GM10266 (cell line): ENCODE results near the gene PRXL2C.
"Not testable (repeated sequence)": the region's sequence is repeated elsewhere in the genome, so short reads cannot be mapped to it uniquely, and the experiment has no call there.

Experiments
- DNase-seq: peaks from one replicate; pipeline ENCODE4 v3.0.0; 2012; ENCODE audit errors: extremely low spot score
- CTCF ChIP-seq: IDR thresholded peaks from 2 replicates; pipeline ENCODE4 v1.5.1; 2012; ENCODE audit warnings: mild to moderate bottlenecking, low read depth; ENCODE audit not compliant: control insufficient read depth, insufficient read depth; ENCODE audit errors: missing control alignments

The PRXL2C gene

GRCh38 chr9:96674906-96675538 lies 19.9 kb upstream of the PRXL2C start:
- DNase-seq = no peak
- no peak for TF ChIP-seq CTCF

DNA sequence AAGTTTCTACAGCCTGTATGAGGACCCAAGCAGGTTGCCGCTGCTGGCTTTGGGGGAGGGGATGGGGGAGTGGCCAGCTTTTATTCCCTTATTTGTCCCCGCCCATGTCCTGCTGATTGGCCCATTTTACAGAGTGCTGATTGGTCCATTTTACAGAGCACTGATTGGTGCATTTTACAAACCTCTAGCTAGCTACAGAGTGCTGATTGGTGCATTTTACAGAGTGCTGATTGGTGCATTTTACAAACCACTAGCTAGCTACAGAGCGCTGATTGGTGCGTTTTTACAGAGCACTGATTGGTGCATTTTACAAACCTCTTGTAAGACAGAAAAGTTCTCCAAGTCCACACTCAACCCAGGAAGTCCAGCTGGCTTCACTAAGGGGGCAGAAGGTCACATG lies 18.7 kb upstream of the PRXL2C start:
- not testable (repeated sequence) for DNase-seq

DNA sequence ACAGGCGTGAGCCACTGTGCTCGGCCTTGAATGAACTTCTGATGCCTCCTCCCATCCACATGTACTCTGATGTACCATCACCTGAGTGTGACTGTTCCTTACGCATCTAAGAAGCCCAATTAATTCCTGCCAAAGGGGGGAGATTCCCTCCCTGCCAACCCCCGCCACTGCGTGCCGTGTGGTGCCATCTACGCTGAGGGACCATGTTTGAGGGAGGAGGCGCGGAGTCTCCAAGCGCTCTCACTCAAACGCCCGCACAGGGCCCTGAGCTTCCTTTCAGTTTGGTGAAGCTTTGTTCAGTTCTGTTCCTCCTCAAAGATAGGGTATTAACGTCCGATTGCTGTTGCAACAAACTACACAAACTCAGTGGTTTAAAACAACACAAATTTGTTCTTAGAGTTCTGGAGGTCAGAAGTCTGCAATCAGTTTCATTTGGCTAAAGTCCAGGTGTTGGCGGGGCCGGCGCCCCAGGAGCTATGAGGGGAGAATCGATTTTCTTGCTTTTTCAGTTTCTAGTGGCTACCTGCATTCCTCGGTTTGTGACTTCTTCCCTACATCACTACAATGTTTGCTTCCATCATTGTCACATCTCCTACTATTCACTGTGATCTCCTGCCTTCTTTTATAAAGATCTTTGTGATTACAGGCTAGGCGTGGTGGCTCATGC lies 13.9 kb upstream of the PRXL2C start:
- DNase-seq = no peak
- TF ChIP-seq CTCF = no peak

DNA sequence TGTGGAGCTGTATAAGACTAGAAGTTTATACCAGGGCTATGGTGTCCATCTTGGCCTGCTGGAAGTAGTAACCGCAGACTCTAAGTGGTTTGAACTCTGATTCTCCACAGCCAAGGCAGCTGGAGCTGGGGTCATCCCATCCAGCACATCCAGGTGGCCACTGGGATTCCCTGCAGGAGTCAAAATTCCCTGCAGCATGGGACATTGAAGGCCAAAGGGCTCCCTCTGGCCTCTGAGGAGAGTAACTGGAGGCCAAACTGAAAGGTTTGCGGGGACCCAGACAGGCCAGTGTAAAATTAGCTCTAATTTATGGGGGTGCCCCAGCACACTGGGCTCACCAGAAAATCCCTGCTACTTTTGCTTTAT lies 12.2 kb upstream of the PRXL2C start:
- no peak for DNase-seq

DNA sequence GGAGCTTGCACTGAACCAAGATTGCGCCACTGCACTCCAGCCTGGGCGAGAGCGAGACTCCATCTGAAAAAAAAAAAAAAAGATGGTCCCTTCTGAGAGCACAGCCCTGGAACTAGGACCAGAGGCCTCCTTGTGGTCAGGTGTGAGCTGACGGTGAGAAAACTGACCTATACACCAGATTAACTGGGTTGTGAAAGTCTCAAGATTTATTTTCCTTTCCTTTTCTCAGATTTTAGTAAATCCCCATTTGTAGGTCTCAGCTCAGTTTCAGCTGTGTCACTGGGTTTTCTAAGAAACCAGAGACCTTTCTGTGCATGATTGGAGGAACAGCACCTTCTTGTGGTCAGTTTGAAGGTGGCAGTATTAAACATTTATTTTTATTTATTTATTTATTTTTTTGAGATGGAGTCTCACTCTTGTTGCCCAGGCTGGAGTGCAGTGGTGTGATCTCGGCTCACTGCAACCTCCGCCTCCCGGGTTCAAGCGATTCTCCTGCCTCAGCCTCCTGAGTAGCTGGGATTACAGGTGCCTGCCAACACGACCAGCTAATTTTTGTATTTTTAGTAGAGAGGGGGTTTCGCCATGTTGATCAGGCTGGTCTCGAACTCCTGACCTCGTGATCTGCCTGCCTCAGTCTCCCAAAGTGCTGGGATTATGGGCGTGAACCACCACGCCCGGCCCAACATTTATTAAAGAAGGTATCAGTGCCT lies 11.7 kb upstream of the PRXL2C start:
- TF ChIP-seq CTCF = peak; percentile 47
- DNase-seq = peak; percentile 69

More for the DNA sequence above, 12.2 kb upstream of the PRXL2C start:
- no peak for TF ChIP-seq CTCF

- TF ChIP-seq CTCF = no peak
- no peak for DNase-seq
Measured at GRCh38 chr9:96665789-96666188, 10.7 kb upstream of the PRXL2C start.

- TF ChIP-seq CTCF = no peak
- no peak for DNase-seq
Measured at GRCh38 chr9:96663506-96664120, 8.5 kb upstream of the PRXL2C start.
